Measurements from ENCODE around the gene AS3MT.
A peak's percentile ranks its signal among the peaks of the same experiment; 100 is the strongest.
"Not testable (repeated sequence)": the region's sequence is repeated elsewhere in the genome, so short reads cannot be mapped to it uniquely, and the experiment has no call there.

AS3MT gene, protein sequence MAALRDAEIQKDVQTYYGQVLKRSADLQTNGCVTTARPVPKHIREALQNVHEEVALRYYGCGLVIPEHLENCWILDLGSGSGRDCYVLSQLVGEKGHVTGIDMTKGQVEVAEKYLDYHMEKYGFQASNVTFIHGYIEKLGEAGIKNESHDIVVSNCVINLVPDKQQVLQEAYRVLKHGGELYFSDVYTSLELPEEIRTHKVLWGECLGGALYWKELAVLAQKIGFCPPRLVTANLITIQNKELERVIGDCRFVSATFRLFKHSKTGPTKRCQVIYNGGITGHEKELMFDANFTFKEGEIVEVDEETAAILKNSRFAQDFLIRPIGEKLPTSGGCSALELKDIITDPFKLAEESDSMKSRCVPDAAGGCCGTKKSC

DNA sequence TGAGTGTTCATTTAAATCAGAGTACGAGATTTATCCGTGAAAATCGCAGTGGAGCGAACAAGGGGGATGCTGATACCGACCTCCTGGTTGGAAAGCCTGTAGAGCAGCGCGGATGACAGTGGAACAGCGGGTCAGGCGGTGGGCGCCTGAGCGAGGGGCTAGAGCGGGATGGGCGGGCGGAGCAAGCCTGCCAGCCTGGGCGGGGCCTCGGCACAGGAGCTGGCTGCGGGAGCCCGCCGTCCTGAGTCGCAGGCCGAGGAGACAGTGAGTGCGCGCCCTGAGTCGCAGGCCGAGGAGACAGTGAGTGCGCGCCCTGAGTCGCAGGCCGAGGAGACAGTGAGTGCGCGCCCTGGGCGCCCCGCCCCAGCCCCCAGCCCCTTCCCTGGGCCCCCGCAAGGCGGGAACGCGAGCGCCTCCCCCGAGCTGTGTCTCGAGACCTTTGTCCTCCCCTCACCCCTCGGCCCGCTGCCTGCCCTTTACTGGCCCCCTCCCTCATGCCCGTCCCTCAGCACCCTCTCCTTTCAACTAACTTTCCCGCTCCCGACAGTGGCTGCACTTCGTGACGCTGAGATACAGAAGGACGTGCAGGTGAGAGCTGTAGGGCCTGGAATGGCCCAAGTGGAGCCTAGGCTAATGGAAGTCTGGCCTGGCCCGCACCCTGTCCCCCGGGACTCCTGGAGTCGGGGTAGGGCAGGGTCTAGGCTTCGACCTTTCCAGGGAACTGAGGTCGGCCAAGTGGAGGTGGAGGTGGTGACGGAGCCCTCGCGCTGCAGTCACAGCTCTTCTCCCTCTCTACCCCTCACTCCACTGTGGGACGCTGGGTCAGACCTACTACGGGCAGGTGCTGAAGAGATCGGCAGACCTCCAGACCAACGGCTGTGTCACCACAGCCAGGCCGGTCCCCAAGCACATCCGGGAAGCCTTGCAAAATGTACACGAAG lies at the start of gene AS3MT:
Gene AS3MT (plus strand): TSS at position 213 of the 941 bp plus-strand sequence. CDS start 123 bp downstream, at position 336.
- no peak for DNase-seq

DNA sequence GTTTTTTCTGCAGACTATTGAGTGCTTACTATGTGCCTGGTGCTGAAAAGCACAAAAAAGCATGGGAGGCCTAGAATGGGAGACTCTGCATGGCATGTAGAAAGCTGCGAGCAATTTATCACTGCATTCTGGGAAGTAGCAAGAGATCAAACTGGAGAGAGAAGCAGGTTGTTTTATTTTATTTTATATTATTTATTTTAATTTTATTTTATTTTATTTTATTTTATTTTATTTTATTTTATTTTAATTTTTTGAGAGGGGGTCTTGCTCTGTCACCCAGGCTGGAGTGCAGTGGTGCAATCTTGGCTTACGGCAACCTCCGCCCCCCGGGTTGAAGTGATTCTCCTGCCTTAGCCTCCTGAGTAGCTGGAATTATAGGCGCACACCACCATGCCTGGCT lies 49.3 kb upstream of the AS3MT start:
- not testable (repeated sequence) for DNase-seq

DNA sequence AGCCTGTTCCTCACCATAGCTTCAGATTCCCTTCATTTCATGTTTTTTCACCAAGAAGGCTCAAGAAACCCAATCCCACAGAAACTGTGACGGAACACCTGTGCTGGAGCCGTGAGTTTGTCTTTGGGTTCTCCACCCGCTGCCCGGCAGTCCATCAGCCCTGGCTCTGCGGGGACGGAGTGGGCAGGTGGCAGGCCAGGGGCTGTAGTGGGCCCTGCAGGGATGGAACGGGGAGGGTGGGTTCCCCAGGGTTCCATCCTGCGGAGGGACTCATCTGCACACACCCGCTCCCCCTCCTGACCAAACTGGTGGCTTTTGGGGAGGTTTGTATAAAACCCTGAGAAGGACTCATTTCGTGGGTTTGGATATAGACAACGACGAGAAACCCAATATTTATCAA lies 47.0 kb upstream of the AS3MT start:
- no peak for DNase-seq

DNA sequence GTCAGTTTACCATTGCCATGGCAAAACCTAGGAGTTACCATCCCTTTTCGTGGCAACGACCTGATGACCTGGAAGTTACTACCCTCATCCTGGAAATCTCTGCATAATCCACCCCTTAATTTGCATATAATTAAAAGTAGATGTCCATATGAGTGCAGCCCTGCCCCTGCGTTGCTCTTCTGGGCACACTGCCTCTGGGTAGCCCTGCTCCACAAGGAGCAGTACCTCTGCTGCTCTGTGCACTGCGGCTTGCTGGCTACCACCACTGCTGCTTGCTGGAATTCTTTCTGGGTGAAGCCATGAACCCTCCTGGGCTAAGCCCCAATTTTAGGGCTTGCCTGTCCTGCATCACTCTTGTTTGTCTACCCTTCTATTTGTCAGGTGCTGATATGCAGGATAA lies 44.6 kb upstream of the AS3MT start:
- DNase-seq = no peak

DNA sequence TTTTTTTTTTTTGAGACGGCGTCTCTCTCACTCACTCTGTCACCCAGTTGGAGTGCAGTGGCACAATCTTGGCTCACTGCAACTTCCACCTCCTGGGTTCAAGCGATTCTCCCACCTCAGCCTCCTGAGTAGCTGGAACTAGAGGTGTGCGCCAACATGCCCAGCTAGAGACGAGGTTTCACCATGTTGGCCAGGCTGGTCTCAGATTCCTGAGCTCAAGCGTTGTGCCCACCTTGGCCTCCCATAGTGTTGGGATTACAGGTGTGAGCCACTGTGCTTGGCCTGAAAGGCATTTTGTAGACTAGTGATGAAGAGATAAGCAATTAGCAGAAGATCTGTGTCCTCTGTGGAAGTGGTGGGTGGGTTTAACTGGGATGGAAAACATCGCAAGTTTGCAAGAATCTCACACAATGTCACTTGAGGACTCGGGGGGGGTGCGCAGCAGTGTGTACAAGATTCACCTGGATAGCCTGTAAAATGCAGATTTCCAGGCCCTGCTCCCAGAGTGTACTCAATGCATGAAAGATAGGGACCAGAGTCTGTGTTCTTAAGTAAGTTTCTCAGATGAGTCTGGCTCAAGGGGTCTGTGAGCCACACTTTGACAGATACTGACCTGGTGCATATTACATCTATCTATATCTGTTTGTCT lies 43.0 kb upstream of the AS3MT start:
- DNase-seq = no peak

DNA sequence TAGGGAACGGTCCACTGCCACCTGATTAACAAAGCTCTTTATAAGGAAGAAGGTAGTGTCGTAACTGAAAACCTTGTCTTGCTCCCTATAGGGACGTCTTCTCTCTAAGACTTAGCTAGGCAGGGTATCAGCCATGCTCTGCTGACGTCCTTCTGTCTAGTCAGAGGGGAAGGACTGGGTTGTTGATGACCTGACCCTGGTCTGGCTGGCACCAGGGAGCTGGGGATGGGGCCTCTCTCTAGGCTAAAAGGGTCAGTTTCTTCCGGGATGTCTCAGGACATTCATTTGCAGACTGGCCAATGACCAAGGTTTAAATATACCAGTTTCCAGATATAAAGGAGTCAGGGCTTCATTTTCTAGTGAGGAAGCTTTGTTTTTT lies 41.7 kb upstream of the AS3MT start:
- DNase-seq = no peak

DNA sequence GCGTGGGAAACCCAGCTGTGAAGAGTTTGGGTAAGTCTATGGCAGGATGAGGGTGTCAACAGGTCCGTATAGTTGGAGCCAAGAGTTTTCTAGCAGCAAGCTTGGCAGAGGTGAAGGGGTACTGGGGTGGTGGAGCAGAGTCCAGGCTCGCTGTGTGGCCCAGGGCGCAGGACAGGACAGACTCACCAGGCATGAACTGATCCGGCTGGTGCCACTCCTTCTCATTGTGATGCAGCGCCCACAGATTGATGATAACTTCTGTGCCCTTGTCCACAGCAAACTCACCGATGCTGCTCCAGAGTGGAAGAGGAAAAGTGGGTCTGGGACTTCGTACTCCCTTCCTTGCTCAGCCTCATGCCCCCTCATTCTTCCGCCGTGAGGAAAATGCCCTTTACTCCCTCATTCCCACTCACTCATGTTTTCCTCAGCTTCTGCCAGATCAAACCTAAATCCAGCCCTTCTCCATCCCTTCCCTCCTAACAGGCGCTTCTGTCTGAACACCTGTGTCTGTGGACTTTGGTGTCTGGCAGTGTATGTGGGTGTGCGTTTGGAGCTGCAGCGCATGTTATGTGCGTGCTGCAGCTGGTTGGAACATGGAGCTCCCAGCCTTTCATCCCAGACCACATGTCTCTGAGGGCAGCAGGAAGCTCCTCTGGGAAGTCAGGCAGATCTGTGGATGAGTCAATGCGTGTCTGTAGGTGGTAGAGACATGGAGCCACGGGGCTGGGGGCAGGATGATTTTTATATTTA lies 37.8 kb upstream of the AS3MT start:
- no peak for DNase-seq

DNA sequence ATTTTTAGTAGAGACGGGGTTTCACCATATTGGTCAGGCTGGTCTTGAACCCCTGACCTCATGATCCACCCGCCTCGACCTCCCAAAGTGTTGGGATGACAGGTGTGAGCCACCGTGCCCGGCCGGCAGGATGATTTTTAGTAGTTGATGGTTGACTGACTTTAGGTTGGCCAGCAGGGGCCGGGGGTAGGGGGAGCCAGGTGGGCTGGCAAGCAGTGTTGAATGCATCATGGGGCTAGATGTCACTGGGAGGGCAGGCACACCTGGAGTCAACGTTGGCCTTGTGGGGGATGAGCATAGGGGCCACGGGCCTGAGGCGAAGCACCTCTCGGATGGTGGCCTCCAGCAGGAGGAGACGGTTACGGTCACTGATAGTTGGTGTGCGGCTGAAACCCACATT lies 37.0 kb upstream of the AS3MT start:
- no peak for DNase-seq

DNA sequence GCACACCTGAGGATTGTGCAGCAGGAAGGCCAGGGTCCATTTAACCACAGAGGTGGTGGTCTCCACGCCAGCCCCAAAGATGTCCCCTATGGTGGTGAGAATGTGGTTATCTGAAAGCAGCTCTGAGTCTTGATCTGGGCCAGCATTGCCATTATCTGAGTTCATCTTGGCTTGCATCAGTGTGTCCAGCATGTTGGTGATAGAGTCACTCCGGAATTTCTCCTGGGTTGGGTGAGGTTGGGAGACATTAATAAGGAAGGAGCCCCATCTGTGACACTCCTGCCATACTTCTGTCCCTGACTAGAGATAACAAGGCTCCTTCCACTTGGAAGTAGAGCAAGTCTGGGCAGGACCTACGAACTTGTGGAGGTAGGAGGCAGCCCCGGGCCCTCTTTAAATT lies 36.3 kb upstream of the AS3MT start:
- DNase-seq = no peak

DNA sequence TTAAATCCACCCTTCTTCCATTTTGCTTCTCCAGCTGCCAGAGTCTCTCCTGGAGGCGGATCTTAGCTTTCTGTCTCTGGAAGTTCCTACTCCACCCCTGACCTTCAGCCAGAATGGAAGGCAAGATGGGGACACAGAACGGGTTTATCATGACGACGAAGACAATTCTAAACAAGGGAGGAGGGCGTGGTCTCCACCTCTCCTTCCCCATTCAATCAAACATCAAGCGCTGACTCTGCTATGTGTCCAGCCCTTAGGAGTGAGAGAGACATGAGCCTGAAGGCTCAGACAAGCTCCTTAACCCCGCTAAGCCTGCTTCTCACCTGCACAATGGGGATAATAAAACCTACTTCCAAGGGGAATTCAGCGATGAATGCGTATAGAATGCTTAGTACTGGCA lies 35.1 kb upstream of the AS3MT start:
- no peak for DNase-seq

DNA sequence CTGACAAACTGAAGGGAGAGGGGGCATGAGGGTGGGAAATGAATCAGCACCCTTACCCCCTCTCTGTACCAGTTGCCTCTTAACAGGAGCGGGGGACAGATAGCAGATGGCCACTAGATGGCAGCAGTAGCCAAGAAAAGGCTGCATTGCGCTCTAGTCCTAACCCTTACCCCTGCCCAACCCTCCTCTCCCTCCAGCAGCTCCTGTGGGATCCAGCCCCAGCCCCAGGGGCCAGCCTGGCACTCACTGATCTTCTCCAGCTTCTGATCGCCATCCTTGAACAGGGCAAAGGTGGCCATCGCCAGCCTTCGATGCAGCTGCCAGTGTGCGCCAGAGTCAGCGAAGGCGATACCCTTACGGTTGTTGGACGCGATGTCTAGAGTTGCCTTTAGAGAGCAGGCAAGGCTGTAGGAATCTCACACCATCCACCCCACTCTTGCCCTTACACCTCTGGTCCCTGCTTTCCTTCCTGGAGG lies 34.2 kb upstream of the AS3MT start:
- DNase-seq = peak in 1 of 2 experiments; percentile 56

DNA sequence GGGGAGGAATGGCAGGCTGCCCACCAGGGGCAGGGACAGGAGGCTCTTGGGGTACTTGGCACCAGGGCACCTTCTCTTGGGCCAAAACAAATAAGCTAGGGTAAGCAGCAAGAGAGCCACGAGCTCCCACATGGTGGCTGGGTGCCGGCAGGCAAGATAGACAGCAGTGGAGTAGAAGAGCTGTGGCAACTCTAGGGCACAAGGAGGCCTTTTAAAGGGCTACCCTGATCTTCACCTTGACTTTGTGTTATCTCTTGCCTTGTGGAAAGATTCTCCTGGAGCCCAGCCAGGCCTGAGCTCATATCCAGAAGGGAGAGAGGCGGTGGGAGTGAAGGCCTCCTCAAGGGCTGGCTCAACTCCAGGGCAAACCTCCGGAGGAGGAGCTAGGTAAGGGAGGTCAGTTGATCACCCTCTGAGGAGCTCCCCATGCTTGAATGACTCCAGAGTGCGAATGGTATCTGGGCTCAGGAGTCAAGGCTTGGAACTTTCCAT lies 32.0 kb upstream of the AS3MT start, which contains the start of gene CYP17A1:
Gene CYP17A1 (minus strand): TSS at position 184 of the 492 bp plus-strand sequence. CDS start 52 bp downstream, at position 132.
- no peak for DNase-seq

DNA sequence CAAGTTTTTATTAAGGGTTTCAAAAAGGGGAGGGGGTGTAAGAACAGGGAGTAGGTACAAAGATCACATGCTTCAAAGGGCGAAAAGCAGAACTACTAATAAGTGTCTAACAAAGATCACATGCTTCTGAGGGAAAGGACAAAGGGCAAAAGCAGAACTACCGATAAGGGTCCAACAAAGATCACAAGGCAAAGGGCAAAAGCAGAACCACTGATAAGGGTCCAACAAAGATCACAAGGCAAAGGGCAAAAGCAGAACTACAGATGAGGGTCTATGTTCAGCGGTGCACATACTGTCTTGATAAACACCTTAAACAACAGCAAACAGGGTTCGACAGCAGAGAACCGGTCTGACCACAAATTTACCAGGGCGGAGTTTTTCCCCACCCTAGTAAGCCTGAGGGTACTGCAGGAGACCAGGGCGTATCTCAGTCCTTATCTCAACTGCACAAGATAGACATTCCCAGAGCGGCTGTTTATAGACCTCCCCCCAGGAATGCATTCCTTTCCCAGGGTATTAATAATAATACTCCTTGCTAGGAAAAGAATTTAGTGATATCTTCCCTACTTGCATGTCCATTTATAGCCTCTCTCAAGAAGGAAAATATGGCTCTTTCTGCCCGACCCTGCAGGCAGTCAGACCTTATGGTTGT lies 30.9 kb upstream of the AS3MT start:
- not testable (repeated sequence) for DNase-seq

DNA sequence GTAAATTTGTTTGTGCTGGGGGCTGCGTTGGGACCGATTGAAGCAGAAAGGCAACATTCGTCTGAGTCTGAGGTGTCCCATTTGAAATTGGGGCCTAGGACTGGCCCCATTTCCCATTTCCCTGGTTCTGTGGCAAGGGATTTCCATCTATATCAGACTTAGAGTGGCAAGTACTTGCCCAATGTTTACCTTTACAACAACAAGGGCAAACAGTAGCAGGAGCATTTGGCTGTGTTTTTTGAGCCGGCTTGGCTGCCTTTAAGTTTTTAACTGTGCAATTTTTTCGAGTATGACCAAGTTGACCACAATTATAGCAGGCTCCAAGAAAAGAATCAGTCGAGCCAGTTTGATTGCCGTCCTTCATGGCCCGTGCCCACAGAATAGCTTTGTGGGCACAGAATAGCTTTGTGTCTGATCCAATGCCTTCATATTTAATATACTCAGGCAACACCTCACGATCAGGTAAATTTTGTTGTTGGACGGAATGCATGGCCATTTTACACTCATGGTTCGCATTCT lies 27.4 kb upstream of the AS3MT start:
- DNase-seq = no peak

DNA sequence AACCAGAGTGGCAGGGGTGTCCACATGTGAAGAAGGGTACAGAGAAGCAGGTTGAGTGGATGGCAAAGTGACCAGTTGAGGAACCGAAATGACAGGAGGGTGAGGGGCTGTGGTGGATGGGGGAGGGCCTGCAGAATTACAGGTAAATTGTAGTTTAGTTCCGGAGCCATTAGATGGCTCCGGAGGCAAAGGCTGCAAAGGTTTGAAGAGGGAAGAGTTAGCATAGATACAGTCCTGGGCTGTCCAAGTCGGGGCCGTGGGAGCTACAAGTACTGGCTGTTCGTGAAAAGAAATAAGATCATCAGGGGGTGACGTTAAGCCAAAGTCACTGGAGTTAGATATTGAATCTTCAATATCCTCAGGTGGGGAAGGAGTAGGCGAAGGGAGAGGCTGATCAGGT lies 26.1 kb upstream of the AS3MT start:
- not testable (repeated sequence) for DNase-seq

DNA sequence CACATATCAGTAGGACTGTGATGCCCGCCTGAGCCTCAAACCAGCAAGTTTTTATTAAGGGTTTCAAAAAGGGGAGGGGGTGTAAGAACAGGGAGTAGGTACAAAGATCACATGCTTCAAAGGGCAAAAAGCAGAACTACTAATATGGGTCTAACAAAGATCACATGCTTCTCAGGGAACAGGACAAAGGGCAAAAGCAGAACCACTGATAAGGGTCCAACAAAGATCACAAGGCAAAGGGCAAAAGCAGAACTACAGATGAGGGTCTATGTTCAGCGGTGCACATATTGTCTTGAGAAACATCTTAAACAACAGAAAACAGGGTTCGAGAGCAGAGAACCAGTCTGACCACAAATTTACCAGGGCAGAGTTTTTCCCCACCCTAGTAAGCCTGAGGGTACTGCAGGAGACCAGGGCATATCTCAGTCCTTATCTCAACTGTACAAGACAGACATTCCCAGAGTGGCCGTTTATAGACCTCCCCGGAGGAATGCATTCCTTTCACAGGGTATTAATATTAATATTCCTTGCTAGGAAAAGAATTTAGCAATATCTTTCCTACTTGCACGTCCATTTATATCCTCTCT lies 25.0 kb upstream of the AS3MT start:
- DNase-seq = not testable (repeated sequence)

DNA sequence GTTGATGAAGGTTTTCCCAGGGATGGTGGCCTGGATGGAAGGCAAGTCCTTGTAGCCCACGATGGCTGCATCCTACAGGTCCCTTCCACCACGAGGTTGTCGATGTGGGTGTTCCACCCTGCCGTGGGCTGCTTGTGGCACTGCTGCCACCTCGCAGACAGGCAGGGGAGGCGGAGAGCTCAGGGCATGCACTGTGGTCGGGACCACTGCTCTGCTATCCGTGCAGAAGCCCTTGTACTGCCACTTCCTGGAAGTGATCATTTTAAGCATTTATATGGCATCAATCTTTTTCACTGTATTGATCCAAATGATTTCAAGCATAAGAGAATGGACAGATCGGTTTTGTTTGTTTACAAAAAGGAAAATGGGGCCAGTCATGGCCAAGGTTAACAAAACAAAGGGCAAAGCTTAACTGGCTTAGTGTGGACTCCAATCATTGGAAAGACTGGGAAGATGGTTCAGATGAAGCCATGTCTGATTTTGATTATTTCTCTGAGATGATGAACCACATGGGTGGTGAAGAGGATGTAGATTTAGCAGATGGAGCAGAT lies 23.8 kb upstream of the AS3MT start:
- no peak for DNase-seq

DNA sequence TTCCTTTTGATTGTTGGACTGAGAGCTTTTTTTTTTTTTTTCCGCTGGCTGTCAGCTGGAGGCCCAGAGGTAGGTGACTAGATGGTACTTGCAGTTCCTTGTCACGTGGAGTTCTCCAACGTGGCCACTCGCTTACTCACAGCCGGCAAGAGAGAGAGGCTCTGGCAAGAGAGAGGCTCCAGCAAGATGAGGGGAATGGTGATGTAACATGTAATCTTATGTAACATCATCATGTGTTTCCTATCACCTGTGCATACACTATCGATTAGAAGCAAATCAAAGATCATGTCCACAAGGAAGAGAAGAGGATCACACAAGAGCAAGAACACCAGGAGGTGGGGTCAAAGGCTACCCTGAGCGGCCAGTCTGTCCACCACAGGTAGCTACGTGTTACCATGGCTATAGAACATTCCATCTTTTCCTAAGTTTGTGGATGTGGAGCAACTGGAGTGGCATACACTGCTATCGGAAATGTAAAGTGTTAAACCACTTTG lies 19.2 kb upstream of the AS3MT start:
- no peak for DNase-seq

DNA sequence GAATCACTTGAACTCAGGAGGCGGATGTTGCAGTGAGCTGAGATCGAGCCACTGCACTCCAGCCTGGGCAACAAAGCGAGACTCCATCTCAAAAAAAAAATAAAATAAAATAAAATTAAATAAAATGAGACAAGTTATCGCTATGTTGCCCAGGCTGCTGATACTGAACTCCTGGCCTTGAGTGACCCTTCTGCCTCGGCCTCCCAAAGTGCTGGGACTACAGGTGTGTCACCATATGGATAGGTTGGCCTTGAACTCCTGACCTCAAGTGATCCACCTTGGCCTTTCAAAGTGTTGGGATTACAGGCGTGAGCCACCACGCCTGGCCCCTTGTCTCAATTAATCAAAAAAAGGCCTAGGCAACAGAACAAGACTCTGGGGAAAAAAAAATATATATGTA lies 16.0 kb upstream of the AS3MT start:
- not testable (repeated sequence) for DNase-seq

DNA sequence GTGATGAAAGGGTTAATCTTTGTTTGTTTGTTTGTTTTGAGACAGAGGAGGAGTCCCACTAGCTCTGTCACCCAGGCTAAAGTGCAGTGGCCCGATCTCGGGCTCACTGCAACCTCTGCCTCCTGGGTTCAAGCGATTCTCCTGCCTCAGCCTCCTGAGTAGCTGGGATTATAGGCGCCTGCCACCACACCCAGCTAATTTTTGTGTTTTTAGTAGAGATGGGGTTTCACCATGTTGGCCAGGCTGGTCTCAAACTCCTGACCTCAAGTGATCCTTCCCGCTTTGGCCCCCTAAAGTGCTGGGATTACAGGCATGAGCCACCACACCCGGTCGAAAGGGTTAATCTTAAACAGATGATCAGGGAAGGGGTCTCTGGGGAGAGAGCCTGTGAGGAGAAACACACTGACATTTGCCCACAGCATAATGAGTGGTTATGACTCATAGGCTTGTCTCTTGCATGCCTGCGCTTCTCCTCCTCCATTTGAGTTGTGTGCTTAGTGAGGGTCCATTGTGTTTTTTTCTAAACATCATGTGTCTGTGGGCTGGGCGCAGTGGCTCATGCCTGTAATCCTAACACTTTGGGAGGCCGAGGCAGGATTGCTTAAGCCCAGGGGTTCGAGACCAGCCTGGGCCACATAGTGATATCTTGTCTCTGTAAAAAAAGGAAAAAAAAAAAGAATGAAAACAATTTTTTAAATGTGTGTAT lies 13.4 kb upstream of the AS3MT start:
- not testable (repeated sequence) for DNase-seq
